Activated CD4-positive, alpha-beta T cell treated with anti-CD3 and anti-CD28 coated beads for 36 hours (primary cell): ENCODE results near the gene PCED1B. TPM values are rescaled to one million over a fixed set of nuclear protein-coding genes. Genes with fewer than 3 reads are reported as not detected.

Experiments
- ATAC-seq: fragments of 200-7000 bp; cut with Tn5 transposase; one replicate; pipeline ENCODE4 v1.10.0; 2021; ENCODE audit warnings: mild to moderate bottlenecking, moderate library complexity
- CTCF ChIA-PET: fragments of 350-600 bp; sonication (Branson Sonifier 250); formaldehyde crosslinking; loops from one replicate; lab custom pipeline; 2021; ENCODE audit warnings: antibody characterized with exemption; lab: Charles Lee
- POLR2A ChIA-PET: fragments of 350-600 bp; sonication (Branson Sonifier 250); formaldehyde crosslinking; loops from one replicate; lab custom pipeline; 2021; ENCODE audit warnings: antibody characterized with exemption, inconsistent platforms; lab: Charles Lee
- DNase-seq: peaks from one replicate; pipeline ENCODE4 v3.0.0-alpha.2; 2020
- H3K27ac Mint-ChIP-seq: one replicate; pipeline ENCODE4 v1.8.0; 2021; ENCODE audit warnings: mixed read lengths
- H3K27me3 Mint-ChIP-seq: one replicate; pipeline ENCODE4 v1.8.0; 2021; ENCODE audit warnings: mixed read lengths
- H3K36me3 Mint-ChIP-seq: one replicate; pipeline ENCODE4 v1.8.0; 2021; ENCODE audit warnings: low read depth, mixed read lengths
- H3K4me1 Mint-ChIP-seq: one replicate; pipeline ENCODE4 v1.8.0; 2021; ENCODE audit warnings: mixed read lengths
- H3K4me3 Mint-ChIP-seq: one replicate; pipeline ENCODE4 v1.8.0; 2021; ENCODE audit warnings: mild to moderate bottlenecking, moderate library complexity, mixed read lengths
- H3K9me3 Mint-ChIP-seq: one replicate; pipeline ENCODE4 v1.8.0; 2021; ENCODE audit warnings: low read depth, mixed read lengths
- intact Hi-C, 2 experiments: fragments of 100-400 bp; cut with DNase I in 1 of 2; cut with micrococcal nuclease in 1 of 2; formaldehyde crosslinking; loops; one replicate each; pipeline versions ENCODE4 v1.14.2 to v1.15.1; 2022 to 2024; cut with DNase I, micrococcal nuclease
- microRNA-seq: library from miRNA; unstranded; fragments of <30 nt; microRNA quantifications from one replicate; pipeline ENCODE4 v1.2.0, GENCODE V29; 2021; ENCODE audit warnings: borderline replicate concordance
- total RNA-seq, 2 experiments: library from RNA; stranded (reverse); gene quantifications; one replicate each; pipeline ENCODE4 v1.2.3, GENCODE V29; 2021

Gene PCED1B
- total RNA-seq, 2 experiments from 2014 or later: 76.3 to 82.3 TPM

- peak overlapping the region; percentile 85 for H3K27ac Mint-ChIP-seq
- H3K9me3 Mint-ChIP-seq: no peaks in the 10 kb centered on the region
- CTCF ChIA-PET: interaction anchor here (0.7 to 2.1 kb wide), 5 partner anchors 13 to 210 kb away, joined by 3 to 8 read pairs (median 4); no protein-coding TSS in a partner anchor
- ATAC-seq (no peak), DNase-seq (no peak)
- H3K27me3 Mint-ChIP-seq: no peaks in the 10 kb centered on the region
- intact Hi-C loops: no loop called here
- no peak overlapping the region for H3K4me3 Mint-ChIP-seq
- H3K4me1 Mint-ChIP-seq: peaks cover 67% of the 10 kb centered on the region
- POLR2A ChIA-PET: interaction anchor here (1.0 to 1.5 kb wide), 2 partner anchors 26 to 139 kb away, joined by 3 to 9 read pairs; no protein-coding TSS in a partner anchor
- H3K36me3 Mint-ChIP-seq: peaks cover 13% of the 10 kb centered on the region
Measured at GRCh38 chr12:47280543-47281300, 201.3 kb downstream of the PCED1B start.

- intact Hi-C loops: loop anchor here in 1 of 2 experiments (1.0 kb wide), 1 partner anchor 138 kb away; no protein-coding TSS in a partner anchor
- ChIA-PET POLR2A (interaction anchor here (0.7 to 1.5 kb wide), 5 partner anchors 25 to 138 kb away, joined by 3 to 9 read pairs (median 3); no protein-coding TSS in a partner anchor), CTCF (interaction anchor here (0.6 to 2.1 kb wide), 9 partner anchors 14 to 405 kb away, joined by 3 to 8 read pairs (median 4); no protein-coding TSS in a partner anchor)
- H3K4me3 Mint-ChIP-seq: no peak overlapping the region
- no peaks in the 10 kb centered on the region for H3K9me3 Mint-ChIP-seq
- DNase-seq (peak; percentile 72), ATAC-seq (peak; percentile 74)
- peaks cover 13% of the 10 kb centered on the region for H3K36me3 Mint-ChIP-seq
- no peaks in the 10 kb centered on the region for H3K27me3 Mint-ChIP-seq
- H3K4me1 Mint-ChIP-seq: peaks cover 64% of the 10 kb centered on the region
- peak overlapping the region; percentile 85 for H3K27ac Mint-ChIP-seq
Measured at GRCh38 chr12:47281667-47282171, 202.3 kb downstream of the PCED1B start.

- no peak for ATAC-seq
Measured at GRCh38 chr12:47282206-47282605, 202.8 kb downstream of the PCED1B start.

More at GRCh38 chr12:47282206-47282605, 202.8 kb downstream of the PCED1B start:
- Mint-ChIP-seq H3K4me3 (peak overlapping the region; percentile 10), H3K27me3 (no peaks in the 10 kb centered on the region), H3K4me1 (peaks cover 60% of the 10 kb centered on the region), H3K9me3 (no peaks in the 10 kb centered on the region), H3K36me3 (peaks cover 13% of the 10 kb centered on the region), H3K27ac (peak overlapping the region; percentile 85)
- intact Hi-C loops: loop anchor here in 1 of 2 experiments (1.0 kb wide), 1 partner anchor 137 kb away; no protein-coding TSS in a partner anchor
- DNase-seq: no peak
- POLR2A ChIA-PET: interaction anchor here (0.7 to 1.5 kb wide), 6 partner anchors 25 to 137 kb away, joined by 3 to 9 read pairs (median 3); no protein-coding TSS in a partner anchor
- CTCF ChIA-PET: interaction anchor here (0.6 to 2.1 kb wide), 7 partner anchors 14 to 404 kb away, joined by 3 to 8 read pairs (median 4); no protein-coding TSS in a partner anchor

Small RNAs within 50 kb of the gene (microRNA-seq; reads per million reads assigned to microRNA genes)
- gene MIR4698: not detected

Other genes starting within 250 kb of the PCED1B start
- gene AMIGO2, start 338 bp downstream of the PCED1B start, total RNA-seq: 10 to 100 TPM; 15.1 to 17.1 TPM